ENCODE measurements around the gene COL5A1.
A peak's percentile ranks its signal among the peaks of the same experiment; 100 is the strongest.

Gene COL5A1

GRCh38 chr9:134846699-134847098 lies 205.1 kb downstream of the COL5A1 start:
- Histone ChIP-seq H4K8ac (ENCODE audit: low read depth, low read length) (no peak overlapping the region), H3K23ac (ENCODE audit: low read length) (no peak overlapping the region), H3K36me3 (ENCODE audit: control insufficient read depth, insufficient read depth, low read length) (peaks cover 9% of the 10 kb centered on the region), H3K79me1 (ENCODE audit: low read length) (no peaks in the 10 kb centered on the region), H3K4me1 (ENCODE audit: control insufficient read depth, low read depth, low read length) (no peaks in the 10 kb centered on the region), H3K56ac (ENCODE audit: low read length) (no peak overlapping the region), H2AK5ac (ENCODE audit: low read length) (no peak overlapping the region), H3K4me3 (ENCODE audit: low read length) (no peak overlapping the region), H3K4me2 (ENCODE audit: low read length) (no peak overlapping the region), H2BK15ac (replicated peaks; ENCODE audit: low read depth) (no peak overlapping the region), H3K9ac (ENCODE audit: low read length) (no peak overlapping the region), H3K27ac (ENCODE audit: low read depth, low read length) (no peak overlapping the region), H3K4ac (ENCODE audit: low read depth, low read length) (no peak overlapping the region), H4K5ac (ENCODE audit: low read length) (no peak overlapping the region), H2BK120ac (ENCODE audit: low read depth, low read length) (no peak overlapping the region), H3K79me2 (ENCODE audit: control insufficient read depth, insufficient read depth, low read length) (no peaks in the 10 kb centered on the region), H3K18ac (ENCODE audit: low read length) (no peak overlapping the region), H2BK5ac (ENCODE audit: low read length) (no peak overlapping the region), H3K27me3 (ENCODE audit: insufficient read depth, low read length, poor library complexity) (no peaks in the 10 kb centered on the region)
- WGBS (ENCODE audit: extremely low coverage, insufficient coverage, low lambda C conversion rate), result 100% methylated on average over 1 of the region's 1 CpG
- no peak for DNase-seq

DNA sequence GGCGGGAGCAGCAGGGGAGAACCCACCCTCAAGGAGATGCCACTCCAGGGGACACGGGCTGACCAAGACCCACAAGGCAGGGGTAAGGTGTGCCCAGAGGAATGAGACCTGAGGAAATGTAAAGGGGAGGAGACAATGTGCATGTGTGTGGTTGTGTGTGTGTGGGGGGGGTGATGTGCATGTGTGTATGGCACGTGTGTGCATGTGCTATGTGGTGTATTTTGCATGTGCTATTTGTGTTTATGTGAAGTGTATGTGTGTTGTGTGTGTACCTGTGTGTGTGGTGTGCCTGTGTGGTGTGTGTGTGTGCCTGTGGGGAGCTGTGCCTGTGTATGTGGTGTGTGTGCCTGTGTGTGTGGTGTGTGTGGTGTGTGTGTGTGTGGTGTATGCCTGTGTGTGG lies 205.5 kb downstream of the COL5A1 start:
- Histone ChIP-seq H3K27me3 (ENCODE audit: insufficient read depth, low read length, poor library complexity) (no peaks in the 10 kb centered on the region), H2BK15ac (replicated peaks; ENCODE audit: low read depth) (no peak overlapping the region), H3K4me2 (ENCODE audit: low read length) (no peak overlapping the region), H2BK120ac (ENCODE audit: low read depth, low read length) (no peak overlapping the region), H3K18ac (ENCODE audit: low read length) (no peak overlapping the region), H2AK5ac (ENCODE audit: low read length) (no peak overlapping the region), H3K56ac (ENCODE audit: low read length) (no peak overlapping the region), H4K5ac (ENCODE audit: low read length) (no peak overlapping the region), H3K79me2 (ENCODE audit: control insufficient read depth, insufficient read depth, low read length) (no peaks in the 10 kb centered on the region), H3K4me1 (ENCODE audit: control insufficient read depth, low read depth, low read length) (no peaks in the 10 kb centered on the region), H2BK5ac (ENCODE audit: low read length) (no peak overlapping the region), H3K23ac (ENCODE audit: low read length) (no peak overlapping the region), H4K8ac (ENCODE audit: low read depth, low read length) (no peak overlapping the region), H3K79me1 (ENCODE audit: low read length) (no peaks in the 10 kb centered on the region), H3K27ac (ENCODE audit: low read depth, low read length) (no peak overlapping the region), H3K4ac (ENCODE audit: low read depth, low read length) (no peak overlapping the region), H3K4me3 (ENCODE audit: low read length) (no peak overlapping the region), H3K36me3 (ENCODE audit: control insufficient read depth, insufficient read depth, low read length) (peaks cover 9% of the 10 kb centered on the region), H3K9ac (ENCODE audit: low read length) (no peak overlapping the region)
- no peak for DNase-seq
- no CpG with 5 or more reads among the region's 3 CpGs for WGBS (ENCODE audit: extremely low coverage, insufficient coverage, low lambda C conversion rate)

DNA sequence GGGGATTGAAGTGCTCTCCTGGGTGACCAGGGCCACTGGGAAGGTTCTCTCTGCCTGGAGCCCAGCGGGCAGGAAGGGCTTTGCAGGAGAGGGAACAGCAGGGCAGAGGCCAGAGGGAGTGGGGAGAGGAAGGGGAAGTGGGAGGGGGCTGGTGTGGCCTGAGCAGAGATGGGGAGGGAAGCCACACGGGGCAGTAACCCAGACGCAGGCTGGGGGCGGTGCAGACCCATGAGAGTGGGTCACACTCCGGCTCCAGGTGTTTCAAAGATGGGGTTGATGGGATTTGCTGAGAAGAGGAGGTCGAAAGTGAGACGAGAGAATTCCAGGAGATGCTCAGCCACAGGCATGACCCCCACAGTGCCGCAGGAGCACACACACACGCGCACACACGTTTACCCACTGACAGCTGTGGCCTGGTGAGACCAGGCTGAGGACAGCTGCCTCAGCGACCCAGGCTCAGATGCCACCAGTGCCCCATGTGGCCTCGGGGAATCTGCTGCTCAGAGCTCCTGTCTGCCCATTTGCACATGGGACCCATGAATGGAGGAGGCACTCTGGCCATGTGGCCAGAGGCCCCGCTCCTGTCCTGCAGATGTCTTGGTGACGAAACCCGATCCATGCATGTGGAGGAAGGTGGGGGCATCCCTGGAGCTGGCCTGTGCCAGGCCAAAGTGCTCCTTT lies 206.3 kb downstream of the COL5A1 start:
- Histone ChIP-seq H3K27me3 (ENCODE audit: insufficient read depth, low read length, poor library complexity) (no peaks in the 10 kb centered on the region), H3K27ac (ENCODE audit: low read depth, low read length) (no peak overlapping the region), H3K4ac (ENCODE audit: low read depth, low read length) (no peak overlapping the region), H2BK15ac (replicated peaks; ENCODE audit: low read depth) (no peak overlapping the region), H3K18ac (ENCODE audit: low read length) (no peak overlapping the region), H3K56ac (ENCODE audit: low read length) (no peak overlapping the region), H3K4me3 (ENCODE audit: low read length) (no peak overlapping the region), H3K4me1 (ENCODE audit: control insufficient read depth, low read depth, low read length) (no peaks in the 10 kb centered on the region), H4K8ac (ENCODE audit: low read depth, low read length) (no peak overlapping the region), H3K36me3 (ENCODE audit: control insufficient read depth, insufficient read depth, low read length) (peaks cover 6% of the 10 kb centered on the region), H4K5ac (ENCODE audit: low read length) (no peak overlapping the region), H3K9ac (ENCODE audit: low read length) (no peak overlapping the region), H2BK120ac (ENCODE audit: low read depth, low read length) (no peak overlapping the region), H3K79me1 (ENCODE audit: low read length) (no peaks in the 10 kb centered on the region), H3K4me2 (ENCODE audit: low read length) (no peak overlapping the region), H2BK5ac (ENCODE audit: low read length) (no peak overlapping the region), H2AK5ac (ENCODE audit: low read length) (no peak overlapping the region), H3K23ac (ENCODE audit: low read length) (no peak overlapping the region), H3K79me2 (ENCODE audit: control insufficient read depth, insufficient read depth, low read length) (no peaks in the 10 kb centered on the region)
- WGBS (ENCODE audit: extremely low coverage, insufficient coverage, low lambda C conversion rate), result no CpG with 5 or more reads among the region's 16 CpGs
- peak; percentile 19 for DNase-seq

GRCh38 chr9:134848504-134848903 lies 206.9 kb downstream of the COL5A1 start:
- Histone ChIP-seq H3K23ac (ENCODE audit: low read length) (no peak overlapping the region), H2BK15ac (replicated peaks; ENCODE audit: low read depth) (no peak overlapping the region), H3K9ac (ENCODE audit: low read length) (no peak overlapping the region), H3K27me3 (ENCODE audit: insufficient read depth, low read length, poor library complexity) (no peaks in the 10 kb centered on the region), H4K8ac (ENCODE audit: low read depth, low read length) (no peak overlapping the region), H3K18ac (ENCODE audit: low read length) (no peak overlapping the region), H2BK120ac (ENCODE audit: low read depth, low read length) (no peak overlapping the region), H3K4me3 (ENCODE audit: low read length) (no peak overlapping the region), H3K27ac (ENCODE audit: low read depth, low read length) (no peak overlapping the region), H3K79me1 (ENCODE audit: low read length) (no peaks in the 10 kb centered on the region), H3K36me3 (ENCODE audit: control insufficient read depth, insufficient read depth, low read length) (peaks cover 2% of the 10 kb centered on the region), H3K4me2 (ENCODE audit: low read length) (no peak overlapping the region), H2BK5ac (ENCODE audit: low read length) (no peak overlapping the region), H2AK5ac (ENCODE audit: low read length) (no peak overlapping the region), H3K4me1 (ENCODE audit: control insufficient read depth, low read depth, low read length) (no peaks in the 10 kb centered on the region), H4K5ac (ENCODE audit: low read length) (no peak overlapping the region), H3K79me2 (ENCODE audit: control insufficient read depth, insufficient read depth, low read length) (no peaks in the 10 kb centered on the region), H3K4ac (ENCODE audit: low read depth, low read length) (no peak overlapping the region), H3K56ac (ENCODE audit: low read length) (no peak overlapping the region)
- no CpG with 5 or more reads among the region's 10 CpGs for WGBS (ENCODE audit: extremely low coverage, insufficient coverage, low lambda C conversion rate)
- DNase-seq, result no peak

DNA sequence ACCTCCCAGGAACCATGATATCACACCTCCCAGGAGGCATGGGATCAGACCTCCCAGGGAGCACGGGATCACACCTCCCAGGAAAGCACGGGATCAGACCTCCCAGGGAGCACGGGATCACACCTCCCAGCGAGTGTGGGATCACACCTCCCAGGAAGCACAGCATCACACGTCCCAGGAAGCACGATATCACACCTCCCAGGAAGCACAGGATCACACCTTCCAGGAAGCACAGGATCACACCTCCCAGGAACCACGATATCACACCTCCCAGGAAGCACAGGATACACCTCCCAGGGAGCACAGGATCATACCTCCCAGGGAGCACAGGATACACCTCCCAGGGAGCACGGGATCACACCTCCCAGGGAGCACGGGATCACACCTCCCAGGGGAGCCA lies 209.0 kb downstream of the COL5A1 start:
- no peaks in the 10 kb centered on the region for H3K36me3 ChIP-seq (ENCODE audit: control insufficient read depth, insufficient read depth, low read length)
- H3K4me3 ChIP-seq (ENCODE audit: low read length), result no peak overlapping the region
- no peak overlapping the region for H2BK5ac ChIP-seq (ENCODE audit: low read length)
- H3K79me1 ChIP-seq (ENCODE audit: low read length), result no peaks in the 10 kb centered on the region
- H3K4me1 ChIP-seq (ENCODE audit: control insufficient read depth, low read depth, low read length), result no peaks in the 10 kb centered on the region
- H3K4ac ChIP-seq (ENCODE audit: low read depth, low read length), result no peak overlapping the region
- no peak for DNase-seq
- H3K9ac ChIP-seq (ENCODE audit: low read length), result no peak overlapping the region
- no peak overlapping the region for H4K5ac ChIP-seq (ENCODE audit: low read length)
- no peak overlapping the region for H3K4me2 ChIP-seq (ENCODE audit: low read length)
- H3K79me2 ChIP-seq (ENCODE audit: control insufficient read depth, insufficient read depth, low read length), result no peaks in the 10 kb centered on the region
- no peak overlapping the region for H2BK120ac ChIP-seq (ENCODE audit: low read depth, low read length)
- no peak overlapping the region for H4K8ac ChIP-seq (ENCODE audit: low read depth, low read length)
- no peak overlapping the region for H3K56ac ChIP-seq (ENCODE audit: low read length)
- H3K18ac ChIP-seq (ENCODE audit: low read length), result no peak overlapping the region
- H2BK15ac ChIP-seq (replicated peaks; ENCODE audit: low read depth), result no peak overlapping the region
- no peak overlapping the region for H3K27ac ChIP-seq (ENCODE audit: low read depth, low read length)
- WGBS (ENCODE audit: extremely low coverage, insufficient coverage, low lambda C conversion rate), result no CpG with 5 or more reads among the region's 9 CpGs
- no peak overlapping the region for H3K23ac ChIP-seq (ENCODE audit: low read length)
- H3K27me3 ChIP-seq (ENCODE audit: insufficient read depth, low read length, poor library complexity), result no peaks in the 10 kb centered on the region
- no peak overlapping the region for H2AK5ac ChIP-seq (ENCODE audit: low read length)

DNA sequence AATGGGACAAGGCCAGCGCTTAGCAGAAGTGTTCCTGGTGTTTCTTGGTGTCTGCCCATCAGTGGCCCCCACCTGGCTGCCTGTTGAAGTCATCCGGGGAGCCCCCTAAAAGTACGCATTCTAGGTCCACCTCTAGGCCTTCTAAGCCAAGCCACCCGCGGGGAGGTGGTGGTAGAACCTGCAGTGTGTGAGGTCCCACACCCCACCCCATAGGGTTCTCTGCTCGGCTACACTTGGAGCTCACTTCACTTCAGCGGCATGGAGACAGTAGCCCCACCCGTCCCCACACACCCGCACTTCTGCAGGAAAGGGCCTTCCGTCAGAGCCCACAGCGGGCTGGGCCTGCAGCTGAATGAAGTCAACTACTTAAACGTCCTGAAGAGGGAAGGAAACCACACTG lies 209.4 kb downstream of the COL5A1 start:
- no peak overlapping the region for H2AK5ac ChIP-seq (ENCODE audit: low read length)
- no peak overlapping the region for H3K9ac ChIP-seq (ENCODE audit: low read length)
- no peak overlapping the region for H3K56ac ChIP-seq (ENCODE audit: low read length)
- no peak overlapping the region for H3K18ac ChIP-seq (ENCODE audit: low read length)
- no peak overlapping the region for H3K4me3 ChIP-seq (ENCODE audit: low read length)
- H2BK5ac ChIP-seq (ENCODE audit: low read length), result no peak overlapping the region
- no peak overlapping the region for H3K4ac ChIP-seq (ENCODE audit: low read depth, low read length)
- no CpG with 5 or more reads among the region's 12 CpGs for WGBS (ENCODE audit: extremely low coverage, insufficient coverage, low lambda C conversion rate)
- H3K36me3 ChIP-seq (ENCODE audit: control insufficient read depth, insufficient read depth, low read length), result no peaks in the 10 kb centered on the region
- no peak overlapping the region for H3K27ac ChIP-seq (ENCODE audit: low read depth, low read length)
- DNase-seq, result no peak
- H3K27me3 ChIP-seq (ENCODE audit: insufficient read depth, low read length, poor library complexity), result no peaks in the 10 kb centered on the region
- no peaks in the 10 kb centered on the region for H3K79me2 ChIP-seq (ENCODE audit: control insufficient read depth, insufficient read depth, low read length)
- H3K4me1 ChIP-seq (ENCODE audit: control insufficient read depth, low read depth, low read length), result no peaks in the 10 kb centered on the region
- no peak overlapping the region for H2BK120ac ChIP-seq (ENCODE audit: low read depth, low read length)
- no peak overlapping the region for H3K4me2 ChIP-seq (ENCODE audit: low read length)
- H3K79me1 ChIP-seq (ENCODE audit: low read length), result no peaks in the 10 kb centered on the region
- no peak overlapping the region for H2BK15ac ChIP-seq (replicated peaks; ENCODE audit: low read depth)
- H4K5ac ChIP-seq (ENCODE audit: low read length), result no peak overlapping the region
- no peak overlapping the region for H3K23ac ChIP-seq (ENCODE audit: low read length)
- H4K8ac ChIP-seq (ENCODE audit: low read depth, low read length), result no peak overlapping the region
